HG02610 (cell line): ENCODE measurements around the gene KRT78.

Experiments used
- ATAC-seq: cut with Tn5 transposase; IDR thresholded peaks from one replicate; pipeline ENCODE4 v1.9.1; 2021; ENCODE audit warnings: mild to moderate bottlenecking, moderate library complexity; ENCODE audit not compliant: unreplicated experiment

Gene KRT78

GRCh38 chr12:52813885-52814709 is 34.7 kb downstream of the KRT78 start, which contains the start of gene KRT4:
TSS of gene KRT4 (minus strand) at chr12:52814116. CDS start at chr12:52814058, 58 bp downstream.
- ATAC-seq = no peak

- ATAC-seq = no peak
Measured at GRCh38 chr12:52813203-52813819, 35.5 kb downstream of the KRT78 start.

- ATAC-seq = no peak
Measured at GRCh38 chr12:52812749-52813148, 36.0 kb downstream of the KRT78 start.

GRCh38 chr12:52812073-52812400 is 36.8 kb downstream of the KRT78 start:
- ATAC-seq = no peak

GRCh38 chr12:52811191-52812072 is 37.4 kb downstream of the KRT78 start:
- no peak for ATAC-seq

- ATAC-seq = no peak
Measured at GRCh38 chr12:52810554-52810953, 38.2 kb downstream of the KRT78 start.

- ATAC-seq = no peak
Measured at GRCh38 chr12:52809166-52809565, 39.6 kb downstream of the KRT78 start.

- no peak for ATAC-seq
Measured at GRCh38 chr12:52808573-52809160, 40.1 kb downstream of the KRT78 start.

- no peak for ATAC-seq
Measured at GRCh38 chr12:52807544-52808470, 41.0 kb downstream of the KRT78 start.

- no peak for ATAC-seq
Measured at GRCh38 chr12:52806821-52807543, 41.8 kb downstream of the KRT78 start.

GRCh38 chr12:52806169-52806811 is 42.5 kb downstream of the KRT78 start:
- no peak for ATAC-seq

- ATAC-seq = no peak
Measured at GRCh38 chr12:52805739-52806138, 43.1 kb downstream of the KRT78 start.

- no peak for ATAC-seq
Measured at GRCh38 chr12:52805000-52805399, 43.8 kb downstream of the KRT78 start.

GRCh38 chr12:52802442-52802841 is 46.4 kb downstream of the KRT78 start:
- no peak for ATAC-seq

- no peak for ATAC-seq
Measured at GRCh38 chr12:52801773-52802172, 47.0 kb downstream of the KRT78 start.

- ATAC-seq = no peak
Measured at GRCh38 chr12:52800259-52800917, 48.4 kb downstream of the KRT78 start.

- no peak for ATAC-seq
Measured at GRCh38 chr12:52799505-52800211, 49.1 kb downstream of the KRT78 start.
